ENCODE results near the gene KIAA1549. TPM values are rescaled to one million over a fixed set of nuclear protein-coding genes. Genes with fewer than 3 reads are reported as not detected.

KIAA1549 gene
- total RNA-seq, 2 experiments from 2014 or later: 1.6 to 1.7 TPM

DNA sequence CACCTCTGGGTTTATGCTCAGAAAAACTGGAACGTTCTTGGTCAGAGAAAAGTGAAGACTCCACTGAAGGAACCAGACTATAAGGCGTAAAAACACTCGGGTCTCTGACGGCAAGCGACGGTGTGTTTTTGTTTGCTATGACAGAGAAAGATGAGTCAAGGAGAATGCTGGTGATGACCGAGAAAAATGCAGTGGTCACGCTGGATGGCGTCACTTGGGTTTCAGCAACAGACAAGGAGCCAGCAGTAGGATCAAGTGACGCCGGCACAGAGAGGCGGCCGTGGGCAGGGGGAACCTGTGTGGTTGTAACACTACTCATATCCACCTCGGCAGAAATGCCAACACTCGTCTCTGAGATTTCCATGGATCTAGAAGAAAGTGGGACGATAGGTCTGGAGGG, 63.4 kb downstream of the KIAA1549 start:
- POLR2A ChIA-PET: no interaction called here
- CTCF ChIA-PET: no interaction called here

DNA sequence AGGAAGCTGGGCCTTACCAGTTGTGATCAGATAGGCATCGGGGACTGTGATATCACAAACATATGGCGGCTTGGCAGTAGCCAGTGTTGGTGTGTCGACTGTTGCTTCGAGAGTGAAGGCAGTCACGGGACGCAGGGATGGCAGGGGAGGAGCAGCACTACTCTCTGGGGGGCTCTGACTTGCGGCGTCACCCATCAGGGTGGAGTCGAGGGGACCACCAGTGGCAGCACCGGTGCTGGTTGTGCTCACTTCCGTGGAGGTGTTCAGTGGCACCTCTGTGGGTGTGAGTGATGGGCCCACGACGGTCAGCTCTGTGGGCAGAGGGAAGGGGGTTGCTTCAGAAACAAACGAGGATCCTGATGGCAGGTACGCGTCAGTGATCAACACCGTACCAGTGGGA, 64.5 kb downstream of the KIAA1549 start:
- ChIA-PET CTCF (no interaction called here), POLR2A (no interaction called here)

DNA sequence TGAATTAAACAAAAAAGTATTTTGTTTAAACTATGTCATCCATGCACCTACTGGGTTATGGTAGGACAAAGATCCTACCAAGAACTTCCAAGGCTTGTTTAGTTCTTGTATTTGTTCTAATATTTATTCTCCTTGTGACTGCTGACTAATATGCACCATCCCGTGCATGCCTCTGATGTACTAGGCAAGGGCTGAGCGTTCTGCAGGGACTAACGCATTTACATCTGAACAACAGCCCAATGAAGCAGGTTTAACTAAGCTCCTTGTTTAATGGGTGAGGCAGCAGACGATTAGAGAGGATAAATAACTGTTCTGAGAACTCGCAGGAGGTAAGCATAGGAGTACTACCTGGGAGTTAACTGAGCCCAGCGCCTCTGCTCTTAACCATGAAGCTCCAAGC, 64.9 kb downstream of the KIAA1549 start:
- ChIA-PET POLR2A (interaction anchor here (0.6 kb wide), 1 partner anchor 406 kb away, joined by 4 read pairs; no protein-coding TSS in a partner anchor), CTCF (no interaction called here)

DNA sequence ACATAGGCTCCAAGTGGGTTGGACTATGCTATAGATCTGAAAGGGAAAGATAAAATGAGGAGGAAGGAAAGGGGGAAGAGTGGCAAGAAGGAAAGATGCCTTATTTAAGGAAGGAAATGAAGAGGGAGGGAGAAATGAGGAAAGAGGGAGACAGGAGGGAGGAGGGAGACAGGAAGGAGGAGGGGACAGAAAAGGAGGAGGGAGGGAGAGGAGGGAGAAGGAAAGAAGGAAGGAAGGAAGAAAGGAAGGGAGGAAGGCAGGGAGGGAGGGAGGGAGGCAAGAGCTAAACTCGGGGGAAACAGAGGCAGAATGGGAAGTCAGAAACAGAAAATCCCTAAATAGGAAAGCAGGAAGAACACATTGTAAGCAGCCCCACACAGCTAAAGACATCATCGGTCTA, 67.4 kb downstream of the KIAA1549 start:
- ChIA-PET CTCF (no interaction called here), POLR2A (no interaction called here)

DNA sequence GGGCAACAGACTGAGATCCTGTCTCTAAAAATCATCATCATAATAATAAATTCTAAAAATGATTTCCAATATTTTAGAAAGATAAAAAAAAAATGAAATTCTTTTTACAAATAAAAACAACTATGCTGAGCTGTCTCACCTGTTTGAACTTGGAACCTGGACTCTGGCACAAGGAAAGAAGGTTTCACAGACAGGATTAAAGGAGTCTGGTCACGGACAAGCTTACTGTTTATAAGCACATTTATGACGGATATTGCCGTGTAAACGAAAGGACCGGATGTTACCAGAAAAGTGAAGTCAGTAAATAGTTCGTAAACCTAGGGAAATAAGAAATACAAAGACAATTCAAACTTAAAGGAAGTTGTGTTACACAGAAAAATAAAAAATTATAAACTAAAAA, 70.2 kb downstream of the KIAA1549 start:
- ChIA-PET CTCF (no interaction called here), POLR2A (no interaction called here)

DNA sequence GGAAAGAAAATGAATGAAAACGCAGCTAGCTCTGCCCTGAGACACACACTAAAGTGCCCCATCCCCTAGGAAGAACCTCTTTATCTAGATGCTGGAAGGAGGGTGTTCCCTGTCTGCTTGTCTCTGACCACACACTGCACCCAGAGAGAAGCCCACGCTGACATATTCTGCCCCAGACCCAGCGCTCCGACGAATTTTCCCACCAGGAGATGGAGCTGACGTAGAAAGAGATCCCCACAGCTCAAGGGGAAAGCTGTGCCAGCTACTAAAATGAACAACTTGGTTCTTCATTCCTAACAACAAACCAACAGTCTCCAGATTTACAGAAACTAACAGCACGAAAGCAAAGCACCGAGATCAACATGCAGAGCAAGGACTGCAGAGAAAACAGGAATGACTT, 73.3 kb downstream of the KIAA1549 start:
- POLR2A ChIA-PET: no interaction called here
- CTCF ChIA-PET: no interaction called here

DNA sequence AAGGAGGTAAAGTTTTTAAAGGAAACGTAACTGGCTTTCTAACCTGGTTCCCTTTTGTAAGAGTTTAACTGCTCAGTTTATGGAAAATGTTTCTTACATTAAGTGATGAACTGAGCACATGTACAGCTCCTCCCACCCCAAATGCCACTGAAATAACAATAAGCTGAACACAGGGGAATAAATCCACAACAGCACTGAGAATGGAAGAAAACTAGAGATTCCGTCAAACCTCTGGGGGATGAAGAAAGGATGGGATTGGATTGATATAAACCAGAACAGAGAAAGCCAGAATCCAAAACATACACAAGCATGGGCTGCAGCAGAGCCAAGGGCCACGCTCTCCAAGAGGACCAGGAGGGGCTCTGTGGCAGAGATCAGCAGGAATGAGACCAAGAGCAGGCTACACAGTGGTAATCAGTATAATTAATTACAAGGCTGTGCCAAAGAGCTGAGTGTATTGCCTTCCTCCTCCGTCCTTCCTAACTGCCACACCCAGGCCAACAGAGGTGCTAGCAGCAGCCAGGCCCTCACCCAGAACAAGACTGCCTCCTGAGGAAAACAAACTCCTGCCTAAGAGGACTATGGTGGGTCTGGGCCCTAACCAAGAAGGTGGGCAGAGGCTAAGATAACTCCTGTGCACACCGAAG, 73.9 kb downstream of the KIAA1549 start:
- CTCF ChIA-PET: no interaction called here
- POLR2A ChIA-PET: no interaction called here

DNA sequence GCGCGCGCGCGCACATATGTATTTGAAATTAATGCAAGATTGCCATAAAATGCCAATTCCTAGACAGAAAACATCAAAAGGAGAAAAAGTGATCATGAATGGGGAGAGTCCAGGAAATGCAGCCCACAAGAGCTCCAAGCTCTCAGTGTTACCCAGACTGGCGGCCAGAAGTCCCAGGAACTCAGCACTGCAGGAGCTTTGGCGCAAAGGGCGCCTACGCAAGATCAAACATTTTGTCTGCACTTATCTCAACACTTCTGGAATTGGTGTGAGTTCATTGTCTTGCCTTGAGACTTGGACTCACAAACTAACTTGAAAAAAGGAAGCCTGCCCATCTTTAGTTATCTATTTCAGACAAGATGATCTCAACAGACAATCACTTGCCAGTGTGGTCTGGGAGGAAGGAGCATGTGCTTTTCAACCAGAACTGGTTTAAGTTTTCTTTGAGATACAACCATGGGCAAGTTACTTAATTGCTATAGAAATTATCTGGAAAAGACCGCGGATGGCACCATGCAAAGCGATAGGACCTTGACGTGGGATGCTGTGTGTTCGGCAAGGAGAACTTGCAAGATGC, 77.2 kb downstream of the KIAA1549 start:
- POLR2A ChIA-PET: no interaction called here
- CTCF ChIA-PET: no interaction called here

DNA sequence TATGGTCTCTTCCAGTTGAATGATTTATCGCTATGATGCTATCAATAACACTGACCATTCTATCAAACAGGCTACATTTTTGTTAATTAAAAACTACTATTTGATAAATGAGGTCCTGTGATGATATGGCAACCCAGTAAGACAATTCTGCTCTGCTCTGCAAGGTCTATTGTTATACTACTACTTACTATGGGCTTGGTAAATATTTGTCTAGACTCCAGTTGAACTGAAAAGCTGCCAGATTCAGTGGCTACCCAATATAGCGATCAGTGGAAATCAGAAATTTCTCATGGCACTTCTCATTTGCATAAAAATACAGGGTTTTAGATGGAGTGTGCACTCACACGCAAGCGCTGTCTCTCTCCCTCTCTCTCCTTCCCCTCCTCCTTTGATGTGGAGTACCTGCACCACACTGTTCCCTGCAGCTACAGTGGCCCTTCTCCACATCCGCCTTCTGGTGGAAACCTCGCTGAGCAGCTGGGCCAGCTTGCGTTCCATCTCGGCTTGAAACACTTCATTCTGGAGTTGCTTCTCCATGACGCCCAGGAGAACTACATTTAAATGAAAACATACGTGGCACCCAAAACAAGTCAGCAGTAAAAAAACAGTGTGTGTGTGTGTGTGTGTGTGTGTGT, 77.9 kb downstream of the KIAA1549 start:
- CTCF ChIA-PET: no interaction called here
- POLR2A ChIA-PET: interaction anchor here (0.6 kb wide), 1 partner anchor 259 kb away, joined by 6 read pairs; no protein-coding TSS in a partner anchor

DNA sequence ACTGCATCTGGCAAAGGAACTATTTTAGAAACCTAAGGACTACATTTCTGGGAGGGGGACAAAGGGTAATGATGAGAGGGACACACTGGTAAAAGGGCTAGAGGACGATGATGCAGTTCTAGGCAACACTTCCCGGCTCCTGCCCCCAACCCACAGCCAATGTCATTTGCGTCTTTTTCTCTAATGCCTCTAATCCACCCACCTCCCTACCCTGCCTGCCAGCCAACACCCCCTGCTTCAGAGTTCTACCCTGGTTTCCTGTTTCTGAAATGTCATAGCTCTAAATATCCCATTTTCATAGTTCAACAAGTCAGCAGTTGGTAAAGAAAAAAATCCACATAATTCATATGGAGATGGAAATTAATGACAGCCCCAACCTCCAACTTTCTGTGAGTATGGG, 79.0 kb downstream of the KIAA1549 start:
- POLR2A ChIA-PET: no interaction called here

DNA sequence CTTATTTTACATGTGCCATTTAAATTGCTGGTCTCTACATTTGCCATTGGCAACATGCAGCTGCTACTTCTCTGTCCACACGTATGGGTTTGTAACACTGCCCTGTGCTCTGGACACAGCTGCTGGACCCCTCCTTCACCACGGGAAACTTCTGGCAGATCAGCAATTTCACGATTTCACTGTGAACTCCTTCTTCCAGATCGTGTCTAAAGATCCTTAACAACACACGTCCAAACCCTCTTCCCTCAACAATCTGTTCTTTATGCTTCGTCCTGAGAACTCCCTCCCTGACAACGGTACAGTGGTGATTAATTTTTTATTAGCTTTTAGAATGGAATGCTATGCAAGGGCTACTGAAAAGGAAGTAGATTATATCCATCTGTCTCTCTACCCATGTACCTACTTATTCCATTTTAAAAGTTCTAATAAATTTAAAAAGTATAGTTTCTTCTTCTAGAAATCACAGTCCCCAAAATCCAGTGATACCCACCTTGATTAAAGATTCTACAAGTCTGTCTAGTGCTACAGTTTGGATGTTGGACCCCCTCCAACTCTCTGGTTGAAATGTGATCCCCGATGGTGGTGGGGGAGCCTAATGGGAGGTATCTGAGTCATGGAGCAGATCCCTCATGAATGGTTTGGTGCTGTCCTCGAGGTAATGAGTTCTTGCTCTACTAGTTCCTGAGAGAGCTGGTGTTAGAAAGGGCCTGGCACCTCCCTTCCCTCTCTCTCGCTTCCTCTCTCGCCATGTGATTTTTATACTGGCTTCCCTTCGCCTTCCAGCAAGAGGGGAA, 81.0 kb downstream of the KIAA1549 start:
- CTCF ChIA-PET: interaction anchor here (1.0 kb wide), 1 partner anchor 13 kb away, joined by 4 read pairs; no protein-coding TSS in a partner anchor
- POLR2A ChIA-PET: no interaction called here

More for the DNA sequence above, 79.0 kb downstream of the KIAA1549 start:
- CTCF ChIA-PET: no interaction called here

DNA sequence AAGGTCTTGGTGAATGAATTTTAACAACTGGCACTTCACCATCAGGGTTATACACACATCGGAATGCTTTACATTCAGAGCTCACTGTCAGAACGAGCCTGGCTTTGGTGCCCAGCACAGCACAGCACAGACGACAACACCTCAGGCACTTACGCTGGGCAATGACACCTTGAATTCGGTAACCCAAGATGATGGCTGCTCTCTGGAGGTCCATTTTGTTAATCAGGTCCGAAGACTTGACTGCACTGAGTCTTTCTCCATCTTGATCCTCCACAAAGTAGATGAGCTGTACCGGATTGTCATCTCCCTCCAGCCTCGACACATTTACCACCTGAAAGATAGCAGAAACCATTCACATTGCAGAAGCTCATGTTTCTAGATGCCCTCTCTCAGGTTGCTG, 82.4 kb downstream of the KIAA1549 start:
- ChIA-PET CTCF (no interaction called here), POLR2A (no interaction called here)

DNA sequence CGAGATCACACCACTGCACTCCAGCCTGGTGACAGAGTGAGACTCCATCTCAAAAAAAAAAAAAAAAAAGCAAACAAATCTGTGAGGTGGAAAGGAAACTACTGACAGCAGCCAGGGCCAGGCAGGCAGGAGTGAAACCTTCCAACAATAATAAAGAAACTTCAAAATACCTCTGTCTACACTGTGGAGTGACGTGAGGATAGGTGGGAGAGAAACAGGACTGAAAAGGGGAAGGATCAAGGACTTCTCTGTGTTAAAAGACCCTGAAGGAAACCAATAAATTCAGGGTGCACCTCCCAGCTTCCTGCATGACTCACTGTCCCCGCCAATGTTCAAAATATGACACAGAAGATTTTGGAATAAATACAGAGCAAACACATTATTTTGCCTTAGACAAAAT, 82.9 kb downstream of the KIAA1549 start:
- ChIA-PET POLR2A (interaction anchor here (0.7 kb wide), 1 partner anchor 12 kb away, joined by 6 read pairs; no protein-coding TSS in a partner anchor), CTCF (interaction anchor here (0.9 kb wide), 1 partner anchor 51 kb away, joined by 3 read pairs; no protein-coding TSS in a partner anchor)

DNA sequence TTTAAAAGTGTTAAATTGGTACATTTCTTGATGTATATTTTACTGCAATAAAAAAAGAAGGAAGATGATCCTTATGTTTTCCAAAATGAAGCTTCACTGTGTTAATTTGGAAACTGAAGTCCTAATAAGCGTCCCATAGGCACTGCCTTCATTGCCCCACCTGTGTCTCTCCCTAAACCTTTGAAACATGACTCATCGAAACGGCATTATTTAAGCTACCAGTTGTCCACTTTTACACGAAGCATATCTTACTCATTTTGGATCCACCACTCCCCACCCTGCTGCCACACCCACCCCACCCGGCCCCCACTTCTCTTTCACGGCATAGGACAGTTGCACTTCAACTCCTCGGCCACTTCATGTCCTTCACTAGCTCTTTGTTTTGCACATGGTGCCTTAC, 85.5 kb downstream of the KIAA1549 start:
- POLR2A ChIA-PET: interaction anchor here (1.8 kb wide), 1 partner anchor 9 kb away, joined by 4 read pairs; no protein-coding TSS in a partner anchor
- CTCF ChIA-PET: interaction anchor here (0.8 kb wide), 1 partner anchor 9 kb away, joined by 3 read pairs; no protein-coding TSS in a partner anchor

DNA sequence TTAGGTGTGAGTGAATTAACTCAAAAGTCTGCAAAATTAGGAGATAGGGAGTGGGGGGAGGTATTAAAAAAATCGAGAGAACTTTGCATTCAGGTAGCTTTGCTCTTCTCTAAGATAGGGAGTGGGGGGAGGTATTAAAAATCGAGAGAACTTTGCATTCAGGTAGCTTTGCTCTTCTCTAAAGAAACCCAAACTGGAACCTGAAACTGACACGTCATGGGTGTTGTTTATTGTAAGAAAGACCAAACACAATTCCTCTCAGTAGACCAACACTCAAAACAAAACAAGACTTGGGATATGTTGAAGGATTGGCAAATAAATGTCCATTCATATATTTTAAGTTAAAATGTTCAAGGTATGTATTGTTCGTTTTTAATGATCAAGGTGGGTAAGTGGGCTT, 87.9 kb downstream of the KIAA1549 start:
- ChIA-PET CTCF (no interaction called here), POLR2A (no interaction called here)

DNA sequence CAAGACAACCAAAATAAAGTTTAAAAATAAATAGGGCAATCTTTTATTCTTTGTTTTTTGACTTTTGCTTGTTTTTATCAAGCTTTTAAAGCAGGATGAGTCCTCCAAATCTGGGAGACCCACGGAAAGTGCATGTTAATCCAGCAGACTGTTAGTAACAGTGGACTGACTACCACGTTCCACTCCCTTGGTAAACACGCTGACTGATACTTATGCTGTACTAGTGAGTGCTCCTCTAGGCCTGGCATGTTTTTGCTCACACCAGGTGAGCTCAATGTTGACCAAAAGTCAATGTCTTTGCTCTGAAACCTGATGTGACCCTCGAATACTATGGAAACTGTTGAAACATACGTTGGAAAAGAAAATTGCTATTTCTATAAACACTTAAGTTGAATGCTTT, 88.4 kb downstream of the KIAA1549 start:
- CTCF ChIA-PET: interaction anchor here (0.6 kb wide), 1 partner anchor 10 kb away, joined by 3 read pairs; no protein-coding TSS in a partner anchor
- POLR2A ChIA-PET: no interaction called here

DNA sequence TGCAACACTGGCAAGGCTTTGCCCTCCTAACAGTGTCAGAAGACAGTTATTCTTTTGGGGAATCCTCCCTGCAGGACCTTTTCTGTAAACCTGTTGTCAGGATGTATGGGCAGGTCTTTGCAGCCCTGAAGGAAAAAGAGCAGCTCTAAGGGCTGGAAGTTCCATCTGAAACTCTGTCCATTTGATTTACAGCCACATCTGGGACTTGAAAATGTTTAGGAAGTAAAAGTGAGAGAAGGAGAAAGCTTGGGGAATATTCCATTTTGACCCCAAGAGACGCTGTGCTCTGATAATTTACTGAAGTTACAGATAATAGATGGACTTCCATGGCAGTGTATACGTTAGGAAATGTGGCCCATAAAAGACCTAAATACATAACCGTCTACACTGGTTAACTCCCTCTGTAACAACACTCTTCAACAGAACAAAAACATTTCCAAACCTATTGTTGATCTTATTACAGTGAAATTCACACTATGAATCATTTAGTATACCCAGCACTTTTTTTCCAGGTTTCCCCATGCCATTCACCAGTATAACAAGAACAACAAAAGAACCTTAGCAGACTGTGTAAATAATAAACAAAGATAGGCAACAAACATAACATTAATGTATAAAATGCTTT, 89.1 kb downstream of the KIAA1549 start:
- POLR2A ChIA-PET: no interaction called here
- CTCF ChIA-PET: interaction anchor here (0.6 kb wide), 1 partner anchor 9 kb away, joined by 3 read pairs; no protein-coding TSS in a partner anchor

DNA sequence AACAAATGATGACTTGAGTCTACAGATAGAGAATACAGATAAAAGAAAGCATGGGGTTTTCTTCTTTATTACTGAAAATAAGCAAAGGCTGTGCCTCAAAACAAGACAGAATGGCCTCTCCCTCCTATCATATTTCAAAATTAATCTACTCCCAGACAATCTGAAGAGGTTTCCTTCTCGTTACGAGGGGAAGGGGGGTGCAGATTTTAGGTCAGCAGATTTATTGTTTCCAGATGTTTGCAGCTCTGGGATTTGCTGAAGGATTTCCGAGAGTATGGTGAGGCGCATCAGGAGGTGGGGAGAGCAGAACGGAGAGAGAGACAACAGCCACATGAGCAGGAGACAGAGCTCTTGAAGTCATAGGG, 89.8 kb downstream of the KIAA1549 start:
- ChIA-PET POLR2A (no interaction called here), CTCF (no interaction called here)

DNA sequence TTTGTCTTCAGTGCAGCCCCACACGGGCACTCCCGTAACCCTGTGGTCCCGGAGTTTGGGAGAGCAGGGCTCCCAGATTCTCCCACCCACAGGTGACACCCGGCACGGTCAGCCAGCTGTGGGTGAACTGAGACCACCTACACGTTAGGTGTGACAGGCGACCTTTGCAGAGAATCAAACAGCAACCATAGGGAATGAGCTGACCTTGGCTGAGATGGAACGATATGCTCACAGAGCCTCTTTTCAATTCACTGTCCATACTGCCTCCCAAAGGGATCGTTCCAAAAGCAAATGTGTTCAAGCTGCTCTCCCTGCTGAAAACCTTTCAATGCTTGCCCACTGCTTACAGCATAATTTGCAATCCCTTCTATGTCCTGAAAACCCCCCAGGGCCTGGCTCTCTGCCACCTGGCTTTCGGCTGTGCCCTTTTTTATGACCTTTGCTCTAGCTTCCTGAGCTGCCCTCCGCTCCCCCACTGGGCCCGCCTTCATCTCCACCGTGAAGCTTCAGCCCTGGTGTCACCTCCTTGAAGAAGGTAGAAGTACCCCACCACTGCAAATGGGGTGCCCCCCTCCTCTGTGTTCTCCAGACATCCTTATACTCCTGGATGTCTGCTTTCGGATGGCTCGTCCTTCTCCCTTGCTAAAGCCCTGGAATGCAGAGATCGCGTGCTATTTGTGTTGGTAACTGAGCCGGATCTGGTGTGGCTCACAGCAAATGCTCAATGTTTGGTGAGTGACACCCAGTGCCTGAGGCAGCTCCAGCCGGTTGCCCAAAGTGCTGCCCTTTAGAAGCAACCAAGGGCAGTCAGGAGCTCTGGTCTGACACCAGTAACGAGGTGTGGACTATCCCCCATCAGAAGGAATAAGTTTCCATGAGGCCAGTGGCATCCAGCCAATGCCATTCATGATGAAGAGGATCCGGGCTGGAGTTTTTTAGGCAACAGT, 90.4 kb downstream of the KIAA1549 start:
- ChIA-PET CTCF (no interaction called here), POLR2A (no interaction called here)

Data from activated CD8-positive, alpha-beta memory T cell treated with anti-CD3 and anti-CD28 coated beads for 36 hours (primary cell).